ACC112 (cell line): ENCODE data around the gene VSX1.

Experiments used
- H2AFZ ChIP-seq: fragments of 200-600 bp; sonication (generic); one replicate; pipeline ENCODE4 v1.6.0; 2017; ENCODE audit warnings: antibody characterized with exemption, low read length; ENCODE audit not compliant: unreplicated experiment
- H3K27ac ChIP-seq: fragments of 200-600 bp; sonication (generic); 2 replicates; pipeline ENCODE4 v1.5.1; 2014; ENCODE audit warnings: low read depth, mild to moderate bottlenecking, antibody characterized with exemption, low read length, moderate library complexity
- H3K27me3 ChIP-seq: fragments of 200-600 bp; sonication (generic); 2 replicates; pipeline ENCODE4 v1.6.1; 2014; ENCODE audit warnings: mild to moderate bottlenecking, antibody characterized with exemption, low read length, moderate library complexity, mixed read lengths; ENCODE audit not compliant: insufficient read depth
- H3K36me3 ChIP-seq: fragments of 200-600 bp; sonication (generic); 2 replicates; pipeline ENCODE4 v1.6.1; 2016; ENCODE audit warnings: mild to moderate bottlenecking, antibody characterized with exemption, low read length, moderate library complexity, mixed read lengths; ENCODE audit not compliant: insufficient read depth
- H3K4me1 ChIP-seq: fragments of 200-600 bp; sonication (generic); one replicate; pipeline ENCODE4 v1.6.1; 2016; ENCODE audit warnings: low read length, mixed read lengths; ENCODE audit not compliant: insufficient read depth, unreplicated experiment, control insufficient read depth
- H3K4me3 ChIP-seq: fragments of 200-600 bp; sonication (generic); 2 replicates; pipeline ENCODE4 v1.5.1; 2014; ENCODE audit warnings: mild to moderate bottlenecking, low read depth, low read length
- H3K79me2 ChIP-seq: fragments of 200-600 bp; sonication (generic); one replicate; pipeline ENCODE4 v1.6.0; 2016; ENCODE audit warnings: low read length; ENCODE audit not compliant: control insufficient read depth, unreplicated experiment, insufficient read depth

VSX1 gene

GRCh38 chr20:25052255-25053194, 29.4 kb downstream of the VSX1 start:
- no peak overlapping the region for H3K27ac ChIP-seq
- no peak overlapping the region for H3K4me3 ChIP-seq
- peaks cover 8% of the 10 kb centered on the region for H3K79me2 ChIP-seq
- H3K27me3 ChIP-seq, result no peaks in the 10 kb centered on the region
- H3K4me1 ChIP-seq, result peaks cover 20% of the 10 kb centered on the region
- H2AFZ ChIP-seq, result no peak overlapping the region
- no peaks in the 10 kb centered on the region for H3K36me3 ChIP-seq

- Histone ChIP-seq H3K4me1 (peaks cover 17% of the 10 kb centered on the region), H2AFZ (no peak overlapping the region), H3K27ac (no peak overlapping the region), H3K4me3 (no peak overlapping the region), H3K79me2 (peaks cover 8% of the 10 kb centered on the region), H3K27me3 (no peaks in the 10 kb centered on the region), H3K36me3 (no peaks in the 10 kb centered on the region)
These were observed 30.4 kb downstream of the VSX1 start for GRCh38 chr20:25051386-25052155.

GRCh38 chr20:25050501-25051350, 31.2 kb downstream of the VSX1 start:
- H3K36me3 ChIP-seq, result no peaks in the 10 kb centered on the region
- no peak overlapping the region for H3K27ac ChIP-seq
- H3K4me3 ChIP-seq, result no peak overlapping the region
- peaks cover 4% of the 10 kb centered on the region for H3K79me2 ChIP-seq
- H3K4me1 ChIP-seq, result peaks cover 8% of the 10 kb centered on the region
- no peak overlapping the region for H2AFZ ChIP-seq
- no peaks in the 10 kb centered on the region for H3K27me3 ChIP-seq

GRCh38 chr20:25050082-25050481, 31.9 kb downstream of the VSX1 start:
- no peak overlapping the region for H3K27ac ChIP-seq
- no peaks in the 10 kb centered on the region for H3K27me3 ChIP-seq
- H3K36me3 ChIP-seq, result no peaks in the 10 kb centered on the region
- H3K4me1 ChIP-seq, result peaks cover 4% of the 10 kb centered on the region
- H3K4me3 ChIP-seq, result no peak overlapping the region
- no peaks in the 10 kb centered on the region for H3K79me2 ChIP-seq
- no peak overlapping the region for H2AFZ ChIP-seq

GRCh38 chr20:25049261-25050060, 32.5 kb downstream of the VSX1 start:
- no peak overlapping the region for H3K4me3 ChIP-seq
- H3K27me3 ChIP-seq, result no peaks in the 10 kb centered on the region
- H3K36me3 ChIP-seq, result no peaks in the 10 kb centered on the region
- no peak overlapping the region for H2AFZ ChIP-seq
- H3K4me1 ChIP-seq, result peaks cover 4% of the 10 kb centered on the region
- no peaks in the 10 kb centered on the region for H3K79me2 ChIP-seq
- H3K27ac ChIP-seq, result no peak overlapping the region

- Histone ChIP-seq H3K4me1 (peaks cover 4% of the 10 kb centered on the region), H3K27ac (no peak overlapping the region), H3K79me2 (no peaks in the 10 kb centered on the region), H3K36me3 (no peaks in the 10 kb centered on the region), H3K4me3 (no peak overlapping the region), H2AFZ (no peak overlapping the region), H3K27me3 (no peaks in the 10 kb centered on the region)
These were observed 33.4 kb downstream of the VSX1 start for GRCh38 chr20:25048519-25048952.

- Histone ChIP-seq H3K27me3 (no peaks in the 10 kb centered on the region), H3K79me2 (no peaks in the 10 kb centered on the region), H3K4me1 (peaks cover 4% of the 10 kb centered on the region), H3K4me3 (no peak overlapping the region), H3K36me3 (no peaks in the 10 kb centered on the region), H3K27ac (no peak overlapping the region), H2AFZ (no peak overlapping the region)
These were observed 34.2 kb downstream of the VSX1 start for GRCh38 chr20:25047766-25048165.

GRCh38 chr20:25046736-25047666, 34.9 kb downstream of the VSX1 start:
- Histone ChIP-seq H3K27me3 (no peaks in the 10 kb centered on the region), H2AFZ (no peak overlapping the region), H3K4me1 (peaks cover 4% of the 10 kb centered on the region), H3K27ac (no peak overlapping the region), H3K4me3 (no peak overlapping the region), H3K36me3 (no peaks in the 10 kb centered on the region), H3K79me2 (no peaks in the 10 kb centered on the region)

GRCh38 chr20:25046181-25046641, 35.7 kb downstream of the VSX1 start:
- no peaks in the 10 kb centered on the region for H3K27me3 ChIP-seq
- H3K4me1 ChIP-seq, result no peaks in the 10 kb centered on the region
- H3K36me3 ChIP-seq, result no peaks in the 10 kb centered on the region
- no peaks in the 10 kb centered on the region for H3K79me2 ChIP-seq
- no peak overlapping the region for H3K4me3 ChIP-seq
- no peak overlapping the region for H3K27ac ChIP-seq
- H2AFZ ChIP-seq, result no peak overlapping the region
